LNCAP (cell line): ENCODE measurements around the gene AGBL1.

Source experiments
- CTCF ChIP-seq: fragments of 450-650 bp; IDR thresholded peaks from 2 replicates; pipeline ENCODE4 v1.5.1; 2017; ENCODE audit warnings: mild to moderate bottlenecking

AGBL1 gene

GRCh38 chr15:86082619-86083380 is 3.1 kb downstream of the AGBL1 start:
- no peak for TF ChIP-seq CTCF

- TF ChIP-seq CTCF, result no peak
Observed at GRCh38 chr15:86087808-86088207, 8.1 kb downstream of the AGBL1 start.

GRCh38 chr15:86089422-86089821 is 9.8 kb downstream of the AGBL1 start:
- TF ChIP-seq CTCF, result no peak

GRCh38 chr15:86101818-86102217 is 22.1 kb downstream of the AGBL1 start:
- no peak for TF ChIP-seq CTCF

GRCh38 chr15:86103825-86104224 is 24.2 kb downstream of the AGBL1 start:
- no peak for TF ChIP-seq CTCF

GRCh38 chr15:86106306-86106705 is 26.6 kb downstream of the AGBL1 start:
- no peak for TF ChIP-seq CTCF

- peak; percentile 47; the same call in 1 of the 2 replicates for TF ChIP-seq CTCF
Observed at GRCh38 chr15:86115145-86115801, 35.6 kb downstream of the AGBL1 start.
